A549 treated with dexamethasone at 1 μM for 4 hours (cell line): ENCODE data around the gene PHOX2B. TPM values are rescaled to one million over a fixed set of nuclear protein-coding genes. Genes with fewer than 3 reads are reported as not detected.

Experiments used
- total RNA-seq: library from RNA; stranded (reverse); fragments of 200-300 nt; extraction: Qiagen RNA extraction; gene quantifications from 5 replicates; pipeline ENCODE4 v1.2.3, GENCODE V29; 2022

The PHOX2B gene
- 0.02 to 0.07 TPM in 2 of 5 replicates, not detected in the others for total RNA-seq

GRCh38 chr4:41748571-41749475 lies at the start of gene PHOX2B:
Gene PHOX2B, minus strand, starts transcription at chr4:41748725. Its CDS starts 115 bp downstream, at chr4:41748610.

Other genes with a start within 250 kb of the PHOX2B start
- 43.2 to 62.2 TPM (median 55.2 TPM) in 5 replicates for gene LIMCH1, start 210.6 kb downstream of the PHOX2B start, total RNA-seq
- 28.0 to 57.3 TPM (median 52.0 TPM) in 5 replicates for gene TMEM33, start 186.7 kb upstream of the PHOX2B start, total RNA-seq
- gene DCAF4L1, start 233.0 kb upstream of the PHOX2B start, total RNA-seq = 0.07 to 0.15 TPM (median 0.13 TPM) in 5 replicates
- gene SLC30A9, start 241.8 kb upstream of the PHOX2B start, total RNA-seq = 26.4 to 34.5 TPM (median 32.4 TPM) in 5 replicates